Right lobe of liver (tissue), 4 donors: Measurements from ENCODE around the gene SMAD7.

Experiments used
- POLR2A ChIP-seq: fragments of 450-650 bp; IDR thresholded peaks from one replicate; pipeline ENCODE4 v1.6.1; 2017; ENCODE audit warnings: antibody characterized with exemption, mild to moderate bottlenecking
- TF ChIP-seq, protein P1 (sequence below), 4 donors: fragments of 200-600 bp in 3 of 4; fragments of 450-650 bp in 1 of 4; IDR thresholded peaks; one replicate each; pipeline versions ENCODE4 v1.5.1 to v1.8.0; 2016 to 2022; ENCODE audit warnings: antibody characterized with exemption in 4 of 4, mild to moderate bottlenecking in 2 of 4
- donor health status: DM: no; HTN: no; CAD: no.
- donor health status: DM: no; HTN: no; CAD: no.
- donor health status: DM: no; HTN: yes; CAD: no.

DNA sequence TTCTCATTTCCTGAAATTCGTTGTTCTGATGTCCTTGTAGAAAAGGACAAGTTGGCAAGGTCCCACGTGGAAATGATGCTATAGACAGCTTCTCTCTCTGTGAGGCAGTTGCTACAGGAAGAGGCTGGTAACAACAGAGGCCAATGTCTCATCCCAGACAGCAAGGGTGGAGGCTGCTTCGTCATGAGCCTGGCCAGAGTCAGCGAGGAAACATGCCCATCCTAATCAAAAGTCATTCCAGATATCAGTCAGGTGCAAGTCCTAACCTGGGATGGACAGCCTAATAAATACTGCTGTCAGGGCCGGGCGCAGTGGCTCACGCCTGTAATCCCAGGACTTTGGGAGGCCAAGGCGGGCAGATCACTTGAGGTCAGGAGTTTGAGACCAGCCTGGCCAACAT, 6.4 kb upstream of the SMAD7 start:
- TF ChIP-seq, protein P1, sequence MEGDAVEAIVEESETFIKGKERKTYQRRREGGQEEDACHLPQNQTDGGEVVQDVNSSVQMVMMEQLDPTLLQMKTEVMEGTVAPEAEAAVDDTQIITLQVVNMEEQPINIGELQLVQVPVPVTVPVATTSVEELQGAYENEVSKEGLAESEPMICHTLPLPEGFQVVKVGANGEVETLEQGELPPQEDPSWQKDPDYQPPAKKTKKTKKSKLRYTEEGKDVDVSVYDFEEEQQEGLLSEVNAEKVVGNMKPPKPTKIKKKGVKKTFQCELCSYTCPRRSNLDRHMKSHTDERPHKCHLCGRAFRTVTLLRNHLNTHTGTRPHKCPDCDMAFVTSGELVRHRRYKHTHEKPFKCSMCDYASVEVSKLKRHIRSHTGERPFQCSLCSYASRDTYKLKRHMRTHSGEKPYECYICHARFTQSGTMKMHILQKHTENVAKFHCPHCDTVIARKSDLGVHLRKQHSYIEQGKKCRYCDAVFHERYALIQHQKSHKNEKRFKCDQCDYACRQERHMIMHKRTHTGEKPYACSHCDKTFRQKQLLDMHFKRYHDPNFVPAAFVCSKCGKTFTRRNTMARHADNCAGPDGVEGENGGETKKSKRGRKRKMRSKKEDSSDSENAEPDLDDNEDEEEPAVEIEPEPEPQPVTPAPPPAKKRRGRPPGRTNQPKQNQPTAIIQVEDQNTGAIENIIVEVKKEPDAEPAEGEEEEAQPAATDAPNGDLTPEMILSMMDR (IDR thresholded peaks at IDR 0.05): no peak
- no peak for TF ChIP-seq POLR2A
